Erythroblast (primary cell): ENCODE results near the gene DMKN.

Source experiments
- GATA1 ChIP-seq: IDR thresholded peaks from 2 replicates; pipeline ENCODE4 v1.6.1; 2011; ENCODE audit warnings: low read depth, mild to moderate bottlenecking, control low read depth, low read length, moderate library complexity
- POLR2A ChIP-seq: IDR thresholded peaks from 2 replicates; pipeline ENCODE4 v1.6.1; 2011; ENCODE audit warnings: mild to moderate bottlenecking, low read length

DNA sequence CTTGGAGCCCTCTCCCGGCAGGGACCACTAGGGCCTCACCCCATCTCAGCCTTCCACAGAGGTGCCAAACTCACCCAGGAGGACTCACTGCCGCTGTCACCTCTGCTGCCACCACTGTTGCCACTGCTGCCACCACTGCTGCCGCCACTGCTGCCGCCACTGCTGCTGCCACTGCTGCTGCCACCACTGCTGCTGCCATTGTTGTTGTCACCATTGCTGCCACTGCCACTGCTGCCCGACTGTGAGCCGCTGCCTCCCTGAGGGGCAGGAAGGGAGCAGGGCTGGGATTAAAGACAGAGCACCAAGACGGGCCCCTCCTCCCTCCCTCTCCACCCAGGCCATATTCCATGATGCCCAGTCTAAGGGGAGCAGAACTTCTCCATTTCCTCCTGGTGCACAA lies 2.1 kb downstream of the DMKN start:
- no peak for TF ChIP-seq POLR2A
- no peak for TF ChIP-seq GATA1
